Measurements from ENCODE around the gene SLC37A3. TPM values are rescaled to one million over a fixed set of nuclear protein-coding genes. Genes with fewer than 3 reads are reported as not detected.
A peak's percentile ranks its signal among the peaks of the same experiment; 100 is the strongest.

SLC37A3 gene, protein sequence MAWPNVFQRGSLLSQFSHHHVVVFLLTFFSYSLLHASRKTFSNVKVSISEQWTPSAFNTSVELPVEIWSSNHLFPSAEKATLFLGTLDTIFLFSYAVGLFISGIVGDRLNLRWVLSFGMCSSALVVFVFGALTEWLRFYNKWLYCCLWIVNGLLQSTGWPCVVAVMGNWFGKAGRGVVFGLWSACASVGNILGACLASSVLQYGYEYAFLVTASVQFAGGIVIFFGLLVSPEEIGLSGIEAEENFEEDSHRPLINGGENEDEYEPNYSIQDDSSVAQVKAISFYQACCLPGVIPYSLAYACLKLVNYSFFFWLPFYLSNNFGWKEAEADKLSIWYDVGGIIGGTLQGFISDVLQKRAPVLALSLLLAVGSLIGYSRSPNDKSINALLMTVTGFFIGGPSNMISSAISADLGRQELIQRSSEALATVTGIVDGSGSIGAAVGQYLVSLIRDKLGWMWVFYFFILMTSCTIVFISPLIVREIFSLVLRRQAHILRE
- total RNA-seq: 10 to 100 TPM; 25.8 to 38.8 TPM

DNA sequence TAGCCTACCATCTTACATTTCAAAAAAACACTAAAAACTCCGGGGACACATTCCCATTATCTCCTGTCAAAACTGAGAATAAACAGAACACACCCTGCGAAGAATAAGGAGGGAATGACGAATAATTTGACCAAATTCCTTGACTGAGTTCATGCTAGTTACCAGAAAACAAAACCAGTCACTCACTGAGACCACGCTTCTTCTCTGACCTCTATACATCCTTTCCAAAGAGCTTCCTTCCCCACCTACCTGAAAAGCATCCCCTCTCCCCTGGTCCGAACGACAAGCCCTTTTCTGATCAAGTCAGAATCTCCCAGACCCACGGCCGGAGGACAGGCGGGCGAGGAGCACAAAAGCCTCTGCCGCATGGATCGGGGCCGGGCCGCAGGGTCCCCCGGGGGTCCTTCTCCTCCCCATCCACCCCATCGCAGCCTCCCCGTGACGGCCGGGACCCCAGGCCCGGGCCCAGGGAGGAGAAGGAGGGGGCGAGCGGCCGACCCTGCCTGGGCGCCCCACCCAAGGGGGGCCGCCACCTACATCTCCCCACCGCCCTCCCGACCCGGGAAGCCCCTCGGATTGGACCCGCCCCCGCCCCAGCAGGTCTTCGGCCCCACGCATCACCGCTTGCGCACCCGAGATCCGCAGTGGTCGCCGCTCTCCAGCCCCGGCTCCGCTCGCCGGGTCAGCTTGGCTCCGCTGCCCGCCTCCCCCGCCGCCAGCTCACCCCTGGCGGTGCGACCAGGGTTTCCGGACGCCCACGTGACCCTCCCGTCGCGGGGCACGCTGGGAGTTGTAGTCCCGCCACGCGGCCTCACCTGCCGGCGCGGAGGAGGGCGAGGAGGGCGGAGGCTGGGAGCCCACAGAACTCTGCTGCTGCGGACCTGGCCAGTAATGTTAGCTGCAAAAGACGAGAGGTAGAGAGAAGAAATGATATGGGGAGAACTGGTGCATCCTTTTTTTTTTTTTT lies at the start of gene SLC37A3:
SLC37A3 (minus strand) TSS at position 747 of the 967 bp plus-strand sequence. CDS start 16,004 bp downstream, outside the sequence.
- H3K36me3 ChIP-seq: no peaks in the 10 kb centered on the region
- H3K4me1 ChIP-seq (replicated peaks): no peaks in the 10 kb centered on the region
- peak within 1 kb of the TSS; percentile 82 to 85 for H3K27ac ChIP-seq
- peak; percentile 83 for DNase-seq (ENCODE audit: low spot score)
- peak; percentile 95 for TF ChIP-seq POLR2AphosphoS5 (IDR thresholded peaks at IDR 0.05)
- peak; percentile 74 for TF ChIP-seq POLR2A (IDR thresholded peaks at IDR 0.05)
- TF ChIP-seq, protein P1, sequence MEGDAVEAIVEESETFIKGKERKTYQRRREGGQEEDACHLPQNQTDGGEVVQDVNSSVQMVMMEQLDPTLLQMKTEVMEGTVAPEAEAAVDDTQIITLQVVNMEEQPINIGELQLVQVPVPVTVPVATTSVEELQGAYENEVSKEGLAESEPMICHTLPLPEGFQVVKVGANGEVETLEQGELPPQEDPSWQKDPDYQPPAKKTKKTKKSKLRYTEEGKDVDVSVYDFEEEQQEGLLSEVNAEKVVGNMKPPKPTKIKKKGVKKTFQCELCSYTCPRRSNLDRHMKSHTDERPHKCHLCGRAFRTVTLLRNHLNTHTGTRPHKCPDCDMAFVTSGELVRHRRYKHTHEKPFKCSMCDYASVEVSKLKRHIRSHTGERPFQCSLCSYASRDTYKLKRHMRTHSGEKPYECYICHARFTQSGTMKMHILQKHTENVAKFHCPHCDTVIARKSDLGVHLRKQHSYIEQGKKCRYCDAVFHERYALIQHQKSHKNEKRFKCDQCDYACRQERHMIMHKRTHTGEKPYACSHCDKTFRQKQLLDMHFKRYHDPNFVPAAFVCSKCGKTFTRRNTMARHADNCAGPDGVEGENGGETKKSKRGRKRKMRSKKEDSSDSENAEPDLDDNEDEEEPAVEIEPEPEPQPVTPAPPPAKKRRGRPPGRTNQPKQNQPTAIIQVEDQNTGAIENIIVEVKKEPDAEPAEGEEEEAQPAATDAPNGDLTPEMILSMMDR (IDR thresholded peaks at IDR 0.05): peak in 3 of 4 experiments; percentile 29 to 68 (median 45)
- intact Hi-C loops (cut with DNase I): no loop called here
- under 1% methylated on average over 63 of the region's 66 CpGs for WGBS
- no peaks in the 10 kb centered on the region for H3K27me3 ChIP-seq (replicated peaks; ENCODE audit: insufficient read depth)
- H3K4me3 ChIP-seq: peak within 1 kb of the TSS; percentile 99
- H3K9me3 ChIP-seq: no peaks in the 10 kb centered on the region

DNA sequence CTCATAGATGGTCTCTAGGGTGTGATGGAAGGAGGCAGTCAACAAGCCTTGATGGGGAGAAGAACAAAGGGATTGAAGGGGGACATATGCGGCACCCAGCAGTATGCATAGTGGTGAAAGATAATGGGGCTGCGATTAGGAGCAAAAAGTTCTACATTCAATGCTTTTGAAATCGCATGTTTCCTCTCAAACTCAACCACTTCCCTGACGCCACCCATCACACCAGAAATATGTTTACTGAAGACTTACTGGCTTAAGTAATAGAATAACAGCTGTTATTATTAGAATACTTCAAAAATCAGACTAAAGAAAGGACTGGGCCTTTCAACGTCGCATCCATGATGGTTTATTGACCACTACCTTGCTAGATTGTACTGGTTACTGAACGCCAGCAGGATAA lies 49.5 kb upstream of the SLC37A3 start:
- Histone ChIP-seq H3K36me3 (no peaks in the 10 kb centered on the region), H3K4me1 (replicated peaks) (no peaks in the 10 kb centered on the region), H3K27ac (no peak overlapping the region), H3K4me3 (no peak overlapping the region), H3K9me3 (no peaks in the 10 kb centered on the region), H3K27me3 (replicated peaks; ENCODE audit: insufficient read depth) (no peaks in the 10 kb centered on the region)
- WGBS: 93% methylated on average over 7 of the region's 7 CpGs
- DNase-seq (ENCODE audit: low spot score): no peak
- TF ChIP-seq, protein P1 (IDR thresholded peaks at IDR 0.05): no peak
- TF ChIP-seq POLR2AphosphoS5 (IDR thresholded peaks at IDR 0.05): no peak
- no peak for TF ChIP-seq POLR2A (IDR thresholded peaks at IDR 0.05)
- intact Hi-C loops (cut with DNase I): no loop called here

DNA sequence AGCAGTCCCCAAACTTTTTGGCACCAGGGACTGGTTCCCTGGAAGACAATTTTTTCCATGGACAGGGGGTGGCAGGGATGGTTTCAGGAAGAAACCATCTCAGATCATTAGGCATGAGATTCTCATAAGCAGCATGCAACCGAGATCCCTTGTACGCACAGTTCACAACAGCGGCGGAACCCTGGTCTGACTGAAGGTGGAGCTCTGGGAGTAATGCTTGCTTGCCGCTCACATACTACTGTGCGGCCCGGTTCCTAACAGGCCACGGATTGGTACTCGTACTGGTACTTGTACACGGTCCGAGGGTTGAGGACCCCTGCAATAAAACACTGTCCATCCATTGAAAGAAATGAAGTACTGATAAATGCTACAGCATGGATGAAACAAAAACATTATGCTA lies 48.1 kb upstream of the SLC37A3 start:
- 97% methylated on average over 11 of the region's 11 CpGs for WGBS

DNA sequence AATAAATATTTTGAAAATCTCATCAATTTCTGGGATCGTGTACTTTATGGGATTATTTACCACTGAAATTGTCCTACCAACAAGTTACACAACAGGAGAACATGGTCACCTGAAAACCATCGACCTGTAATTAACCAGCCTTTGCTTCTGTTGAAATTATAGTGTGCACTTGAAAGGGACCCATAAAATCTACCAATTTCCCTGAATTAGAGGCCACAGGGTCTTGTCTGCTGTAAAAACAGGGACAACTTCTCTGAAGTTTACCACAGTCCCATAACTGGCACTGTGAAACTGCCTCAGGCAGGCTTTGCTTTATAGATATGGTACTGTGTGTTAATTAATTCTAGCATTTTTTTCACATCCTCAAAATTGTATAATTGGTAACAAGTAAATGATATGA lies 43.2 kb upstream of the SLC37A3 start:
- Histone ChIP-seq H3K9me3 (no peaks in the 10 kb centered on the region), H3K27ac (no peak overlapping the region), H3K4me3 (no peak overlapping the region), H3K36me3 (no peaks in the 10 kb centered on the region), H3K27me3 (replicated peaks; ENCODE audit: insufficient read depth) (no peaks in the 10 kb centered on the region), H3K4me1 (replicated peaks) (no peaks in the 10 kb centered on the region)
- 48% methylated on average over 2 of the region's 2 CpGs for WGBS
- DNase-seq (ENCODE audit: low spot score): no peak
- intact Hi-C loops (cut with DNase I): no loop called here
- TF ChIP-seq, protein P1 (IDR thresholded peaks at IDR 0.05): no peak
- TF ChIP-seq POLR2A (IDR thresholded peaks at IDR 0.05): no peak

More for the DNA sequence above, 48.1 kb upstream of the SLC37A3 start:
- H3K27me3 ChIP-seq (replicated peaks; ENCODE audit: insufficient read depth): no peaks in the 10 kb centered on the region
- DNase-seq (ENCODE audit: low spot score): no peak
- TF ChIP-seq POLR2AphosphoS5 (IDR thresholded peaks at IDR 0.05): no peak
- TF ChIP-seq, protein P1 (IDR thresholded peaks at IDR 0.05): no peak
- TF ChIP-seq POLR2A (IDR thresholded peaks at IDR 0.05): no peak
- no peaks in the 10 kb centered on the region for H3K36me3 ChIP-seq
- no peaks in the 10 kb centered on the region for H3K9me3 ChIP-seq
- H3K4me3 ChIP-seq: no peak overlapping the region
- H3K4me1 ChIP-seq (replicated peaks): no peaks in the 10 kb centered on the region
- H3K27ac ChIP-seq: no peak overlapping the region
- intact Hi-C loops (cut with DNase I): no loop called here
